NK-92 (cell line): Measurements from ENCODE around the gene LGALS1.

Experiments used
- DNase-seq: peaks from one replicate; lab custom pipeline; 2025; ENCODE audit not compliant: unreplicated experiment; lab: John Stamatoyannopoulos, UW

LGALS1 gene

GRCh38 chr22:37674951-37675929 is at the start of gene LGALS1:
Gene LGALS1, plus strand, starts transcription at chr22:37675636. Its CDS starts 67 bp downstream, at chr22:37675703.
- DNase-seq: no peak

DNA sequence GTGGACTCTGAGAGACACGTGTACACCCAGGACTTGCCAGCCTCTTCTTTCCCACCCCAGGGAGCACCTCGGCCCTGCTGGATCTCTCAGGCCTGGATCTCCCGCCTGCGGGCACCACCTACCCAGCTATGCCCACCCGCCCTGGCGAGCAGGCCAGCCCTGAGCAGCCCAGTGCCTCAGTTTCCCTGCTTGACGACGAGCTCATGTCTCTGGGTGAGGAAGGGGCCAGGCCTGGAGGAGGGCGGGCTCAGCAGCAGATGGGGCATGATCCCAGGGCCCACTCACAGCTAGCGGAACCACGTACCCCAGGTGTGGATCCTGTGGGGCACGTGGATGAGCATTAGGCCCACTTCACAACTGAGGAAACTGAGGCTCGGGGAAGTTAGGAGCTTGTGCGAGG is 49.7 kb upstream of the LGALS1 start:
- no peak for DNase-seq

GRCh38 chr22:37626144-37626543 is 49.3 kb upstream of the LGALS1 start:
- no peak for DNase-seq

DNA sequence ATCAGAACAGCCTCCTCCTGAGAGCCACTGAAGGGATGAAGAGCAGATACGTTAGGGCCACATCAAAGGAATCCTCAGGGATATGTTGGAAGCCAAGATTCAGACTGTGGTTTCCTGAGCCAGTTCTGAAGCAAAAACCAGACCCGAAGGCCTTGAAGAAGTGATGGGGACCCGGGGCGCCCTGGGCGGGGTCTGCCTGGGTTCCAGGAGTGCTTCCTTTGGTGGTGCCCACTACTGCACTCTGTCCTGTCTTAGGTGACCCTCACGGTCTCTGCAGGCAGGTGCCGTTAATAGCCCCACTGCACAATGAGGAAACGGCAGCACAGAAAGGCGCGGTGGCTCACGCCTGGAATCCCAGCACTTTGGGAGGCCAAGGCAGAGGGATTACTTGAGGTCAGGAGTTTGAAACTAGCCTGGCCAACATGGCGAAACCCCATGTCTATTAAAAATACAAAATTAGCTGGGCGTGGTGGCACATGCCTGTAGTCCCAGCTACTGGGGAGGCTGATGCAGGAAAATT is 48.8 kb upstream of the LGALS1 start:
- DNase-seq: no peak

DNA sequence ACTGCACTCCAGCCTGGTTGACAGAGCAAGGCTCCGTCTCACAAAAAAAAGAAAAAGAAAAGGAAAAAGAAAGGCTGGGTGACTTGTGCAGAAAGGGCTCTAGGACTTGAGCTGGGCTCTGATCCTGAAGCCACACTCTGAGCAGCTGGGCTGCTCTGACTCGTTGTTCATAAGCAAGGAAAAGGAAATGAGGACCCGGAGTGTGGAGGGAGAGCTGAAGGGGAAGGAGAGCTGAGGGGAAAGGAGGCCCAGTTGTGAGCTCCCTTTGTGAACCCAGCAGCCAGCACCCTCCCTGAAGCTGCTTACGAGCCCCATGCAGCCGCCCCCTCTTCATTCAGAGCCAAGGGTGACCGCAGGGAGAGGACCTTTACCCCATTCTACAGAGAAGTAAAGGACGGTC is 48.3 kb upstream of the LGALS1 start:
- no peak for DNase-seq

GRCh38 chr22:37627545-37627944 is 47.9 kb upstream of the LGALS1 start:
- no peak for DNase-seq

GRCh38 chr22:37628830-37629229 is 46.6 kb upstream of the LGALS1 start:
- no peak for DNase-seq

DNA sequence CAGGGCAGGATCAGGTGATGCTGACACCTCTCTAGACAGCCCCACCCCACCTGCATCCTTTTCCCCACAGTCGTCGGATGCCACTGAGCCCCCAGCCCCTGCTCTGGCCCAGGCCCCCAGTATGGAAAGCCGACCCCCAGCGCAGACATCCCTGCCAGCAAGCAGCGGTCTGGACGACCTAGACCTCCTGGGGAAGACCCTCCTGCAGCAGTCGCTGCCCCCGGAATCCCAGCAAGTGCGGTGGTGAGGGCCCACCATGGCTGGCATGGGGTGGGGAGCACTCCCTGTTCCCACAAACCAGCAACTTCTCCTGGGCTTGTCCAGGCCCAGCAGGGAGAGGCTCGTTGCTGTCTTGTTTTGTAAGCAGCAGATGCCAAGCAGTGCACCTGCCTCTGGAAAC is 45.5 kb upstream of the LGALS1 start:
- no peak for DNase-seq

DNA sequence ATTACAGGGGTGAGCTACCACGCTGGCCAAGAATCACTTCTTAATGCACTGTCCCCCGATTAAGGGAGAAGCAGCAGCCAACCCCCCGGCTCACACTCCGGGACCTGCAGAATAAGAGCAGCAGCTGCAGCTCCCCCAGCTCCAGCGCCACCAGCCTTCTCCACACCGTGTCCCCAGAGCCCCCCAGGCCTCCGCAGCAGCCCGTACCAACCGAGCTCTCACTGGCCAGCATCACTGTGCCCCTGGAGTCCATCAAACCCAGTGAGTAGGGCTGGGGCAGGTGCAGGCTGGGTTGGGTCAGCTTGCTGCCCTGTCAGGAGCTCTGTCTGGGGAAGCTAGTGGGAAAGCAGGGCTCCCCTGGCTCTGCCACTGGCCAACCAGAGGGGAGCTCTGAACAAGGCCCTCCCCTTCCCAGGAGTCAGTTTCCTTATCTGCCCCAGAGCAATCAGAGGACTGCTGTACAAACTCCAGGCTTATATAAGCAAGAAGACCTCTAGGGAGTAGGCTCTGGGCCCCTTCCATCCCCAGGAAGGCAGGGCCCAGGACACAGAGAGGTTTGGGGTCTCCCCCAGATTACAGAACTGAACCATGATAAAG is 44.5 kb upstream of the LGALS1 start:
- no peak for DNase-seq

- DNase-seq: no peak
Measured at GRCh38 chr22:37631448-37632173, 43.8 kb upstream of the LGALS1 start.

DNA sequence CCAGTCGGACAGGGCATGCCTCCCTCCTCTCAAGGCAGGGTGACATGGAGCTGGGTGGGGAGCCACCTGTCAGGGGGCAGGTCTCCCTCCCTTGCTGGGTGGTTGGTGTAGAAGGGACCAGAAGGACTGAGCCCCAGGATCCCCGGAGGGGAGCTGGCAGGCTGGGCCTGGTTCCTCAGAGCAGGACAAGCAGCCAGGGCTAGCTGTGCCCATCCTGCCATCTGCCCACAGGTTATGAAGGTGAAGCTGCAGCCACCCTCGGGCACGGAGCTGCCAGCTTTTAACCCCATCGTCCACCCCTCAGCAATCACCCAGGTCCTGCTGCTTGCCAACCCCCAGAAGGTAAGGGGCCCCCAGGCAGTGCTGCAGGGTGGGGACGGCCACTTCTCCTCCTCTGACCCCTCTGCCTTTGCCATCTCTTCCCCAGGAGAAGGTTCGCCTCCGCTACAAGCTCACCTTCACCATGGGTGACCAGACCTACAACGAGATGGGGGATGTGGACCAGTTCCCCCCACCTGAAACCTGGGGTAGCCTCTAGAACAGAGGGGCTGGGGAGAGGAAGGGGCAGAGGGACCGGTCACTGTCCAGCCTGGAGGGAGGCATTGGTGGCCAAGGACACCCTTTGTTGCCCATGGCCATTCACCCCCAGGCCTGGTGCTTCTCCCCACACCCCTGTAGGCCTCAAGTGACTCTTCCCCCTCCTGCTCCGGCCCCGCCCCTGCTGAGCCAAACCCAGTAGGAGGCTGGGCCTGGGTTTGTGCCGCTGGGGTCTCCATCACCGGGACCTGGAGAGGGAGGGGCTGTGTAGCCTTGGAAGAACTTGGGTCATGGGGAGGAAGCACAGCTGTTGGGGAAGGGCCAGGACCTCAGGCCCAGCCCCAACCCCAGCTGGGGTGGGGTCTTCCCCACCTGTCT is 43.0 kb upstream of the LGALS1 start:
- no peak for DNase-seq

DNA sequence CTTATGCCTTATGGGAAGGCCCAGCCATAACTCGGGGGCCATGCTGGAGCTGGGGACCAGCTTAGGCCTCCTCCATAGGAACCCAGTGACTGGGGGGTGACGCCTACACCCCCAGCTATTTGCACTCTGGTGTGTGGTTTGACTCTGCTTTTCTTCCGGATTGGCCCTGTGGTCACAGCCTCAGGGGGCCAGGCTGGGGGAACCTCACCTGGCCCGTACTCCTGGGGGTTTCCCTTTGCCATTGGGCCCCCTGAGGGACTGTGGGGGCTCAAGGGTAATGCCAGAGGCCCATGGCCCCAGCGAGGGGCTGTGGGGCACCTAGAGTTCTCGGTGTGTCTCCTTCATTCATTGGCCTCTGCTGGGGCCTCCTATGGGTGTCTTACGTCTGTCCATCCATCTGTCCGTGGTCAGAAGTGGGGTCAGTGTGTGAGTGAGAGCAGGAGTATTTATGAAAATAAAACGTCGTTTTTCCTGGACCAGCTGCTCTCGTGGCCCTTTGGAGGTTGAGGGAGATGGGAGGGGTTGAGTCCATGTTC is 42.3 kb upstream of the LGALS1 start:
- DNase-seq: no peak

- DNase-seq: no peak
Measured at GRCh38 chr22:37633625-37634416, 41.6 kb upstream of the LGALS1 start.

- no peak for DNase-seq
Measured at GRCh38 chr22:37634417-37634924, 41.0 kb upstream of the LGALS1 start.

DNA sequence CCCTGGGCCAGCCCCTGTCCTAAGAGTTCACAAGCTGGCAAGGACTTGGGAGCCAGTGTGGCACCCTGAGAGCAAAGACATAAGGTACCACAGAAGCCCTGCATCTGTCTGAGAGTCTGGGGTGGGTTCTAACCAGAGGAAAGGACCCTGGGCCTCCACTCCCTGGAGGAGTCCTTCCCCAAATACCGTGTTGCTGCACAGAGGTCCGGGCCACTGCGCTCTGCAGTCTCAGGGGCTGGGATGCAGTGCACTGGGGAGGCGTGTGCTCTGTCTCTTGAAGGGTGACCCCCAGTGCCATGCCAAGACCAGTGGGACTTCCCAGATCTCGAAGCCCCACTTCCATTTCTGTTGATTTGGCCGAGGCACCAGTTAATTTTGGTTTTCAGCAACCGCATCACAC is 40.3 kb upstream of the LGALS1 start:
- no peak for DNase-seq

DNA sequence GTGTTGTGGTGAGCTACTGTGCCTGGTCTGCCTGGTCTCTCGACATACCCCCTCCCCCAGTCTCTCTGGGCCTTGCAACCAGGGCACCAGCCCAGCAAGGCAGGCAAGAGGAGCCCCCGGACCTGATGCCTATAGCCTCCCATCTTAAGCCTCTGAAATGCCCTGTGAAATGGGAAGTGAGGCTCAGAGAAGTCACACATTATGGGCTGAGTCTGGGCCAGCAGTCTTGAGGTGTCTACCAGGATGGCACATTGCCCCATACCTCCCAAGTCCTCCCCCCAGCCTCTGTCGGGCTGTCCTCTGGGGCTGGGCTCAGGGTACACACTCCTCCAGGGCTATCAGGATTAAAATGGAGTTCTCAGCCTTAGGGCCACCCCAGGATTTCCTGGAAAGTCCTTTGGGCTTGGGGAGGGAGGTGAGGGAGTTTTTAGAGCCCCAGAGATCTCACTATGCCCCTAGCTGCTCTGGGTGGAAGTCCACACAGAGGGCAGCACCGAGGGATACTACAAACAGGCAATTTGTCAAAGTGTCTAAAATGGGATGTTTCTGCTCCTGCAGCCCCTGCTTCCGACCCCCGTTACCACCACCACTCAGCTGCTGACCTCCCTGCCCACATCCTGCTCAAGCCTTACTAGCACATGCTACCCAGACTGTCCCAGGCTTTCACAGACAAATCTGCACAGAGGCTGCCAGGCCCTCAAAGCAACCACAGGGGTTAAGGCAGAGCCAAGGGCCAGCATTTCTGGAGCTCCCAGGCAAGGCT is 39.1 kb upstream of the LGALS1 start:
- no peak for DNase-seq

GRCh38 chr22:37636949-37637273 is 38.5 kb upstream of the LGALS1 start:
- DNase-seq: no peak

DNA sequence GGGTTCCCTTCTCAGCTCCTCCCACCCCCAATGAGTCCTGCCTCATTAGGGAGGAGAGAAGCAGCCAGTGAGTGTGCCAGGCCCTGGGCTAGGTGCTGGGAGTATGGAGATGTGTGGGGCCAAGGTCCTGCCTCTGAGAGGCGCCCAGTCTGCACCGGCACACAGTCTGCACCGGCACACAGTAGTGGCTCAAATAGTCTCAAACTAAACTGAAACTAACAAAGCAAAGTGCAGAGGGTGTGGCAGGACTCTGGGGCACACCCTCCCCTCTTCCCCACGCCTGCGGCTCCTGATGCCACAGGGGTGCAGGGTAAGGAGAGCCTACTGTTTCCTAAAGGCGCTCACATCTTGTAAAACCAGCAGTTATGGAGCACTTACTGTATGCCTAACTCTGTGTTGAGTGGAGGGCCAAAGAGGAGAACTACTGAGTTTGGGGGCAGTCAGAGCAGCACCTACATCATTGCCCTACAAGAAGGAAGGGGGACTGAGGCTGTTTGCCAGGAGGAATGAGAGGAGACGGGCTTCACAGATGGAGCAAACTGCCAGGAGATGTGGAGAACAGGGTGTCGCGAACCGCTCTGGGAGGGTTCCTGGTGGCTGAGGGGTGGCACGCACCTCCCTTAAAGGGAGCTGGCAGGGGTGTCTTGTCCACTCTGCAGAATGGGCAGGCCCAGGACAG is 36.9 kb upstream of the LGALS1 start:
- DNase-seq: no peak
